PC-9 (cell line): ENCODE results near the gene NTF3. TPM values are rescaled to one million over a fixed set of nuclear protein-coding genes. Genes with fewer than 3 reads are reported as not detected.

Experiments used
- BruUV-seq: library from RNA; stranded (reverse); fragments of 400-500 nt; replicated peaks from 2 replicates; lab custom pipeline; 2021; lab: Mats Ljungman, UMichigan
- CTCF ChIA-PET: fragments of 300-600 bp; sonication (Branson Sonifier 250); formaldehyde crosslinking; loops from one replicate; lab custom pipeline; 2022; ENCODE audit warnings: antibody characterized with exemption; lab: Charles Lee
- POLR2A ChIA-PET: fragments of 300-600 bp; sonication (Branson Sonifier 250); formaldehyde crosslinking; loops from one replicate; lab custom pipeline; 2022; ENCODE audit warnings: antibody characterized with exemption; ENCODE audit not compliant: unreplicated experiment; lab: Charles Lee
- DNase-seq, 2 experiments: peaks; one replicate each; pipeline versions ENCODE4 v3.0.0 to v3.0.0-alpha.2; 2015 to 2022; ENCODE audit warnings: mixed read lengths in 1 of 2
- H2AFZ ChIP-seq: fragments of 200-600 bp; sonication (generic); 2 replicates; pipeline ENCODE4 v1.8.1; 2017; ENCODE audit warnings: antibody characterized with exemption
- H3F3A ChIP-seq: fragments of 200-600 bp; sonication (generic); 2 replicates; pipeline ENCODE4 v1.8.1; 2017; ENCODE audit warnings: antibody characterized with exemption, mild to moderate bottlenecking, low read depth; ENCODE audit not compliant: insufficient read depth
- H3K27ac ChIP-seq: fragments of 200-600 bp; sonication (generic); 2 replicates; pipeline ENCODE4 v1.6.1; 2016; ENCODE audit warnings: mixed run types
- H3K27me3 ChIP-seq: fragments of 200-600 bp; sonication (generic); 2 replicates; pipeline ENCODE4 v1.6.1; 2016; ENCODE audit warnings: low read depth, mixed run types; ENCODE audit not compliant: insufficient read depth
- H3K36me3 ChIP-seq: fragments of 200-600 bp; sonication (generic); 2 replicates; pipeline ENCODE4 v1.6.1; 2016; ENCODE audit warnings: low read depth, mixed run types
- H3K4me1 ChIP-seq: fragments of 200-600 bp; sonication (generic); replicated peaks from 2 replicates; pipeline ENCODE4 v1.6.1; 2016; ENCODE audit warnings: mixed run types; ENCODE audit not compliant: insufficient read depth
- H3K4me2 ChIP-seq: fragments of 200-600 bp; sonication (generic); 2 replicates; pipeline ENCODE4 v1.6.1; 2017; ENCODE audit warnings: mixed run types
- H3K4me3 ChIP-seq: fragments of 200-600 bp; sonication (generic); 2 replicates; pipeline ENCODE4 v1.6.1; 2016; ENCODE audit warnings: mixed run types
- H3K79me2 ChIP-seq: fragments of 200-600 bp; sonication (generic); 2 replicates; pipeline ENCODE4 v1.6.1; 2017; ENCODE audit warnings: low read depth, mixed run types
- H3K9me2 ChIP-seq: fragments of 200-600 bp; sonication (generic); 2 replicates; pipeline ENCODE4 v1.8.1; 2017; ENCODE audit warnings: mild to moderate bottlenecking; ENCODE audit not compliant: insufficient read depth
- H3K9me3 ChIP-seq: fragments of 200-600 bp; sonication (generic); 2 replicates; pipeline ENCODE4 v1.8.1; 2016; ENCODE audit warnings: low read depth; ENCODE audit not compliant: insufficient read depth
- H4K20me1 ChIP-seq: fragments of 200-600 bp; sonication (generic); 2 replicates; pipeline ENCODE4 v1.8.1; 2017; ENCODE audit not compliant: insufficient read depth
- EZH2 ChIP-seq: fragments of 200-600 bp; sonication (generic); IDR thresholded peaks from 2 replicates; pipeline ENCODE4 v1.8.0; 2017; ENCODE audit warnings: antibody characterized with exemption, low read depth
- intact Hi-C: fragments of 100-400 bp; cut with micrococcal nuclease; formaldehyde crosslinking; loops from one replicate; pipeline ENCODE4 v1.10.0; 2022; ENCODE audit not compliant: unreplicated experiment
- total RNA-seq: library from RNA; stranded (reverse); gene quantifications from 2 replicates; pipeline ENCODE4 v1.2.3, GENCODE V29; 2021
- TF ChIP-seq, protein P1 (sequence below): fragments of 200-600 bp; sonication (generic); conservative IDR thresholded peaks from 2 replicates; pipeline ENCODE4 v1.6.1; 2017; ENCODE audit warnings: mixed run types, antibody characterized with exemption, mild to moderate bottlenecking, moderate library complexity

Gene NTF3
- total RNA-seq, 1 experiment from 2014 or later: not detected

DNA sequence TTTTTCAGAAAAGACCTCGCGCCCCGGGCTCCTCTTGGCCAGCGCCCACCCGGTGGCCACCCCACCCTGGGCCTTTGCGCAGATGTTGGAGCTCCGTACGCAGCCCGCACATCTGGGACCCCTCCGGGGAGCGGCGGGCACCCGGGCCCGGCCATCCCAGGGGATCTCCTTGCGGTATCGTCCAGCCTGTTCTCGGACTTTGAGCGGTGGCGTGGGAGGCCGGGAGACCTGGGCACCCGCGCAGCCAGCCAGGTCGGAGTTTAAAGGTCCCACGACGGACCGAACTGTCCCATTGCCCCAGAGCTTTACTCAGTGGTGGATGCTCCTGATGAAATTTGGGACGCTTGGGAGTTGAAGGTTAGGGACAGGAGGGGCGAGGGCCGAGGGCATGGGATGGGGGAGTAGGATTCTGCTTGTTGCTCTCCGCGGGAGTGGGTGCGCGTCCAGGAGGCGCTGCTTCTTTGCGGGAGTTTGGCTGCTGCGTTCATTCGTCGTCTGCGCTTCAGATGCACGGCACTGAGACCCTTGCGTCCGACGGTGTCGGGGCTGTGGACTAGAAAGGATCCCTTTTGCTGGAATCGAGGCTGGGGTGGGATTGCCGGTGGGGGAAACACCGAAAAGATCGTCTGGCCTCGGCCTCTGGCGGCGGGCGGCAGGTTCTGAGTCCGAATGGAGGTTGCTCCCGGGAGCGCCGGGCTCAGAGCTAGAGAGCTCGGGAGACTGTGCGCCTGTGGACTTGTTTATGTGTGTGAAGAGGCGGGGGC is 1.4 kb downstream of the NTF3 start:
- peaks cover 36% of the 10 kb centered on the region for H3K27me3 ChIP-seq
- H3F3A ChIP-seq: no peaks in the 10 kb centered on the region
- no peak overlapping the region for H2AFZ ChIP-seq
- DNase-seq: no peak
- no peaks in the 10 kb centered on the region for H3K4me1 ChIP-seq
- TF ChIP-seq, protein P1, sequence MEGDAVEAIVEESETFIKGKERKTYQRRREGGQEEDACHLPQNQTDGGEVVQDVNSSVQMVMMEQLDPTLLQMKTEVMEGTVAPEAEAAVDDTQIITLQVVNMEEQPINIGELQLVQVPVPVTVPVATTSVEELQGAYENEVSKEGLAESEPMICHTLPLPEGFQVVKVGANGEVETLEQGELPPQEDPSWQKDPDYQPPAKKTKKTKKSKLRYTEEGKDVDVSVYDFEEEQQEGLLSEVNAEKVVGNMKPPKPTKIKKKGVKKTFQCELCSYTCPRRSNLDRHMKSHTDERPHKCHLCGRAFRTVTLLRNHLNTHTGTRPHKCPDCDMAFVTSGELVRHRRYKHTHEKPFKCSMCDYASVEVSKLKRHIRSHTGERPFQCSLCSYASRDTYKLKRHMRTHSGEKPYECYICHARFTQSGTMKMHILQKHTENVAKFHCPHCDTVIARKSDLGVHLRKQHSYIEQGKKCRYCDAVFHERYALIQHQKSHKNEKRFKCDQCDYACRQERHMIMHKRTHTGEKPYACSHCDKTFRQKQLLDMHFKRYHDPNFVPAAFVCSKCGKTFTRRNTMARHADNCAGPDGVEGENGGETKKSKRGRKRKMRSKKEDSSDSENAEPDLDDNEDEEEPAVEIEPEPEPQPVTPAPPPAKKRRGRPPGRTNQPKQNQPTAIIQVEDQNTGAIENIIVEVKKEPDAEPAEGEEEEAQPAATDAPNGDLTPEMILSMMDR: no peak
- no peak for TF ChIP-seq EZH2
- H4K20me1 ChIP-seq: no peaks in the 10 kb centered on the region
- CTCF ChIA-PET: no interaction called here
- H3K4me2 ChIP-seq: no peak overlapping the region
- no peaks in the 10 kb centered on the region for H3K79me2 ChIP-seq
- H3K4me3 ChIP-seq: no peak overlapping the region
- BruUV-seq: no TSS peak
- no peaks in the 10 kb centered on the region for H3K9me2 ChIP-seq
- no peaks in the 10 kb centered on the region for H3K9me3 ChIP-seq
- POLR2A ChIA-PET: no interaction called here
- H3K27ac ChIP-seq: no peak overlapping the region
- intact Hi-C loops: no loop called here
- no peaks in the 10 kb centered on the region for H3K36me3 ChIP-seq

DNA sequence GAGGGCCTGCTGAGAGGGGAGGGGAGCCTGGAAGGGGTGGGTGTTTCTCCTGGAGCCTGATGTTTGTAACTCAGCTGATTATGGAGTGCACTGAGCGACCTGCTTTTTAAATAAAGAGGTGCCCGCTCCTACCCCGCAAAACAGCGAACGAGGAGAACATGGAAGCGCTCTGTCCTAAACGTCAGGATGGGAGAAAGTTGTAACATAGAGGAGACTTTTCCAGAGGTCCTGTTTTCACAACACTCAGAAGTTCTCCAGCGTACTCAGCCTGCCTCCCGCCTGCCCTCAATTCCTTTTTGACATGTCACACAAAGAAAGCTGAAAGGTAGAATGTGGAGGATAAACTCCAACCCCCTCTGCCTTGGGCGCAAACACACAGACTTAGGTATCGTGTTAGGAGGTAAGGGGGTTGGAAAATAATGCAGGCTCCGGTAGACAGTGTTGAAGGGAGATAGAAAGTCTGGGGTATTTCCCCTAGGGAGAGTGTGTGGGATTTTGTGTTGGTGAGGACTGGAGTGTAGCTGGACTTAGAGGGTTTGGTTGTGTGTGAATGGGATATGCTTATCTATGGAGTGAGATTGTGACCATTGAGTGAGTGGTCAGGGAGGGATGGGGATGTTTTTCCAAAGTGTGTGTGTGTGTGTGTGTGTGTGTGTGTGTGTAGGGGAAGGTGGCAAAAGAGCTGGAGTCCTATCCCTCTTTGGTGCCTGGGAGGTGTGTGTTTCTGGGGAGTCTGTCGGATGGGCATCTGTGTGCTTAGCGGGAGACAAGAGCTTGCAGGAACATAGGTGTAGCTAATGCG is 2.1 kb downstream of the NTF3 start:
- intact Hi-C loops: no loop called here
- Histone ChIP-seq H4K20me1 (no peaks in the 10 kb centered on the region), H3K27ac (no peak overlapping the region), H3K27me3 (peaks cover 29% of the 10 kb centered on the region), H3K79me2 (no peaks in the 10 kb centered on the region), H3K36me3 (no peaks in the 10 kb centered on the region), H2AFZ (no peak overlapping the region), H3K4me2 (no peak overlapping the region), H3F3A (no peaks in the 10 kb centered on the region), H3K4me1 (no peaks in the 10 kb centered on the region), H3K9me3 (no peaks in the 10 kb centered on the region), H3K4me3 (no peak overlapping the region), H3K9me2 (no peaks in the 10 kb centered on the region)
- no peak for DNase-seq
- no TSS peak for BruUV-seq
- POLR2A ChIA-PET: no interaction called here
- TF ChIP-seq, protein P1: no peak
- CTCF ChIA-PET: no interaction called here

DNA sequence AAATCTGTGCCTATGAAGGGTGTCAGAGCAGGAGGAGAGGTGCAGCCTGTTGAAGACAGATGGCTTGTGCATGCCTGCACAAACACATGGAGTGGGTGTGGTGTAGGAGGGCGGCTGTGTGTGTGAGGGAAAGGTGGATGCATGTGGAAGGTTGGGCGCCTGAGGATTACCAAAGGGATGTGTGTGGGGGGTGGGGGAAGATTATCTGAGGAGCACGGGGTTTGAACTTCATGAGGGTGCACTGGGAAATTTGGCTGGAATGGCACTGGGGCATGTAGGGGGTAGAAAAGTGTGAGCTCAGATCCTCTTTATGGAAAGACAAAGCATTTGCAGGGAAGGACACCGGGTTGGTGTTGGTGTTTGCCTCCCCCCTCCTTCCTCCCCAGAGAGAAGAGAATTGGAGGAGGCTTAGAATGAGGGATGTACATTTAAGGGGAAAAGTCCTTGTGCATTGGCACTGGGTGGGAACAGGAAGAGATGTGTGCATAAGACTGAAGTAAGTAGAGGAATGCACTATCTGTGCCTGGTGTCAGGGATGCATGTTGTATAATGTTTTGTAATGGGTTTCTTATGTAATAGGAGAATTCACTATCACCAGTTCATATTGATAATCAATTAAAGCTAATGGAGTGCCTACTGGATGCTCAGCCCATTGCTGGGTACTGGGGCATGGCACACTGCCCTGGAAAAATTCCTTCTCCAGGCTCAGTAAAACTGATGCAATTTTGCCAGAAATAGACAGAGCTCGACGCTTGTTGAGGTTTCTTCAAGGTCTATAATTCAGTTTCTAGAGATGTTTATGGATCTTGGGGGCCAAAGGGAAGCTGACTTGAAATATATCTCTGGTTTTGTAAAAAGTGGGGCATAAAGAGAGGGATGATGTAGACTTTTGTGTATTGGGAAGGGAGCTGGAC is 3.0 kb downstream of the NTF3 start:
- H3F3A ChIP-seq: no peaks in the 10 kb centered on the region
- no peaks in the 10 kb centered on the region for H3K4me1 ChIP-seq
- H3K36me3 ChIP-seq: no peaks in the 10 kb centered on the region
- no TSS peak for BruUV-seq
- H4K20me1 ChIP-seq: no peaks in the 10 kb centered on the region
- DNase-seq: no peak
- ChIA-PET POLR2A (no interaction called here), CTCF (no interaction called here)
- H3K4me3 ChIP-seq: no peak overlapping the region
- no peaks in the 10 kb centered on the region for H3K79me2 ChIP-seq
- H3K4me2 ChIP-seq: no peak overlapping the region
- no peak overlapping the region for H3K27ac ChIP-seq
- peaks cover 22% of the 10 kb centered on the region for H3K27me3 ChIP-seq
- intact Hi-C loops: no loop called here
- H2AFZ ChIP-seq: no peak overlapping the region
- H3K9me2 ChIP-seq: no peaks in the 10 kb centered on the region
- no peaks in the 10 kb centered on the region for H3K9me3 ChIP-seq
- no peak for TF ChIP-seq EZH2
- TF ChIP-seq, protein P1: no peak
